Uterus (tissue), 4 donors: Measurements from ENCODE around the gene PAQR4. TPM values are rescaled to one million over a fixed set of nuclear protein-coding genes. Genes with fewer than 3 reads are reported as not detected.

Source experiments
- DNase-seq, 2 donors: peaks; one replicate each; pipeline ENCODE4 v3.0.0-alpha.2; 2019 to 2020
- H3K27ac ChIP-seq, 2 donors: fragments of 200-600 bp; sonication (generic); 1 replicate in 1 of 2; 2 replicates in 1 of 2; pipeline ENCODE4 v1.5.1; 2016 to 2018
- H3K27me3 ChIP-seq, 2 donors: fragments of 200-600 bp; sonication (generic); one replicate each; pipeline ENCODE4 v1.5.1; 2018 to 2019; ENCODE audit warnings: control low read depth in 1 of 2
- H3K36me3 ChIP-seq, 2 donors: fragments of 200-600 bp; sonication (generic); one replicate each; pipeline ENCODE4 v1.5.1; 2019; ENCODE audit warnings: control low read depth in 1 of 2
- H3K4me1 ChIP-seq, 2 donors: fragments of 200-600 bp; sonication (generic); one replicate each; pipeline ENCODE4 v1.5.1; 2018 to 2019; ENCODE audit warnings: control low read depth in 1 of 2
- H3K4me3 ChIP-seq, 2 donors: fragments of 200-600 bp; sonication (generic); 1 replicate in 1 of 2; 2 replicates in 1 of 2; pipeline ENCODE4 v1.5.1; 2018 to 2019; ENCODE audit warnings: mild to moderate bottlenecking in 1 of 2
- H3K9me3 ChIP-seq, 2 donors: fragments of 200-600 bp; sonication (generic); one replicate each; pipeline ENCODE4 v1.5.1; 2019; ENCODE audit warnings: control low read depth in 1 of 2
- CTCF ChIP-seq, 4 experiments: fragments of 200-600 bp in 2 of 4; fragments of 450-650 bp in 2 of 4; sonication (generic) in 2 of 4; IDR thresholded peaks; one replicate each; pipeline ENCODE4 v1.5.1; 2016 to 2019; ENCODE audit warnings: antibody characterized with exemption in 4 of 4, mild to moderate bottlenecking in 2 of 4, moderate library complexity in 1 of 4
- POLR2A ChIP-seq, 2 donors: fragments of 450-650 bp; IDR thresholded peaks; one replicate each; pipeline ENCODE4 v1.6.1; 2016; ENCODE audit warnings: antibody characterized with exemption in 2 of 2, mild to moderate bottlenecking in 1 of 2, moderate library complexity in 1 of 2
- intact Hi-C: fragments of 100-400 bp; cut with DNase I; formaldehyde crosslinking; loops from one replicate; pipeline ENCODE4 v1.15.1; 2023; ENCODE audit warnings: low total_unique reads
- total RNA-seq, 4 donors: library from RNA; depleted of rRNA in 3 of 4; stranded (reverse); fragments of >200 nt in 3 of 4; gene quantifications; one replicate each; pipeline versions ENCODE4 v1.1.0 to v1.2.4, GENCODE V29; 2014 to 2023
- donor health status: DM: yes; HTN: yes; CAD: no.

The PAQR4 gene
- total RNA-seq, 4 donors from 2014 or later = 0.26 to 4.8 (median 2.5) TPM

DNA sequence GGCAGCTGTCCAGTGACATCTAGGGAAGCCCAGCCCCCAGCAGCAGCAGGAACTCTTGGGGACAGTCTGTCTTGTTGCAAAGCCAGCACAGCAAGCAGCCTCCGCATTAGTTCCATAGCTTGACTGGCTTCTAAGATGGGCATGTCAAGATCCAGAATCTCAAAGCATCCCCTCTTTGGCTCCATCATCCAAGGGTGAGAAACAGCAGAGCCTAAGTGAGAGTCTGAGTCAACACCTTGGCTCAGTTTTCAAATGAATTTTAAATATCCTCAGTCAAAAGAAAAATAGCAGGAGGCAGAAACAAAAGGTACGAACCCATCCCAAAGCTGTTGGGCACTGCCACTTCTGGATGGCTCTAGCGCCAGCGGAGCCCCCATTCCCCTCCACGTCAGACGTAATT lies 45.8 kb downstream of the PAQR4 start:
- intact Hi-C loops = no loop called here
- Histone ChIP-seq H3K27ac (no peak overlapping the region), H3K9me3 (no peaks in the 10 kb centered on the region), H3K36me3 (no peaks in the 10 kb centered on the region), H3K4me3 (no peak overlapping the region), H3K4me1 (no peaks in the 10 kb centered on the region), H3K27me3 (peaks cover 9 to 27% of the 10 kb centered on the region in 2 donors)
- no peak for DNase-seq
- no peak for TF ChIP-seq CTCF (IDR thresholded peaks at IDR 0.05)
- TF ChIP-seq POLR2A (IDR thresholded peaks at IDR 0.05) = no peak

DNA sequence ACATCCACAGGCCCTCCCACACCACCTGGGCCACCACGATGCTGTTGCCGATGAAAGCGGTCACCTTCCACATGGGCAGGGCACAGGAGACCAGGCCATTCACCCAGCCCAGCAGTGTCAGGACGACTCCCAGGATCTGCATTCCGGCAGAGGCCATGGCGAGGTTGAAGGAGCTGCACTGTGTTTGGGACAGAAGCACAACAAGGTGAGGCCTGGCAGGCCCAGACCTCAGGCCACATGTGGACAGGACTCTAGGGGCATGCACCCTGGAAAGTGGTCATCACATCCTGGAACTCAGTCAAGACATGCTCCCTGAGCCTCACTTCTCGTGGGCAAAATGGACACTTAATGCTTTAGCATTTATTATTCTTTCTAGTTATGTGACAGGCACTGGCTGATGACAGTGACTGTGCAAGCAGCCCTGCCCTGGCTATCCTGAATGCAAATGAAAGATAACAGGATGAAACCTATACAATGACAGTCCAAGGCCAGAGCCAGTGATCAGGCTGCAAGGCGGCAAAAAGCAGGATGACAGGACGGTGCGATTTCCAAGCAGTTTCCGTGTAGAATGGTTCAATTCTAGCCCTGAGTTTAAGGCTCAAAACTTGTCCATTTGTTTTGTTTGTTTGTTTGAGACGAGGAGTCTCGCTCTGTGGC lies 46.8 kb downstream of the PAQR4 start:
- Histone ChIP-seq H3K4me1 (no peaks in the 10 kb centered on the region), H3K9me3 (no peaks in the 10 kb centered on the region), H3K36me3 (no peaks in the 10 kb centered on the region), H3K4me3 (no peak overlapping the region), H3K27ac (no peak overlapping the region), H3K27me3 (peaks cover 9 to 27% of the 10 kb centered on the region in 2 donors)
- DNase-seq = no peak
- TF ChIP-seq CTCF (IDR thresholded peaks at IDR 0.05) = no peak
- no peak for TF ChIP-seq POLR2A (IDR thresholded peaks at IDR 0.05)
- intact Hi-C loops = no loop called here

GRCh38 chr16:3017344-3017743 lies 48.2 kb downstream of the PAQR4 start:
- TF ChIP-seq POLR2A (IDR thresholded peaks at IDR 0.05) (no peak), CTCF (IDR thresholded peaks at IDR 0.05) (no peak)
- H3K4me3 ChIP-seq = no peak overlapping the region
- peaks cover 9 to 23% of the 10 kb centered on the region in 2 donors for H3K27me3 ChIP-seq
- no peaks in the 10 kb centered on the region for H3K9me3 ChIP-seq
- H3K4me1 ChIP-seq = peaks cover 0 to 4% of the 10 kb centered on the region in 2 donors
- H3K27ac ChIP-seq = no peak overlapping the region
- no peak for DNase-seq
- no peaks in the 10 kb centered on the region for H3K36me3 ChIP-seq
- intact Hi-C loops = no loop called here

DNA sequence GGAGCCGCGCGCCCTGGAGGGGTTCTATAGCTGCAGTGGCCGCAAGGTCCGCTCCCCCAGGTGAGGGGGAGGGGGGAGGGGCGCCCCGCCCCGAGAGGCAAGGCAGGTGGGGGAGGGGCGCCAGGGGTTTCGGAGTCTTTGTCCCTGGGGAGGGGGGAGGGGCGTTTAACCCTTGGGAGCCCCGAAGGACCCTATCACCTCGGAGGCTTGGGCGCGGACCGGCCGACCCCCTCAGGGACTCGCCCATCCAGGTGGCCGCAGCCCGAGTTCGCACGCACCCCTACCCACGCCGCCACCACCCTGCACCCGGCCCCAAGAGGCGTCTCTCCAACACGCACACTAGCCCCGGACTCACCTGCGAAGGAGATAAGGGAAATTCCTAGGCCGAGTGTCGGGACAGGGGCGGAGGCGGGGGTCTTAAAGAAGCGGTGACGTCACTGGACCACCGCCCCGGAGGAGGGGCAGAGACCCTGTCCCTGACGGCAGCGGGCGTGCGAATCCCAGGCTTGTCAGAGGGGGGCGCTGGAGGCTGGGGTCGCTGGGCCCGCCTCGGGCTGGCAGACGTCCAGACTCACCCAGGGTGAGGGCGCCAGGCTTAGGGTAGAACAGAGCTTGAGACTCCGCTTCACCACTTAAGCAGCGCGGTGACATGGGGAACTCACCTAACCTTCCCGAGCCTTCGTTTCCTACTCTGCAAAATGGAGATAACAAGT lies 48.8 kb downstream of the PAQR4 start, which contains the start of gene CLDN6:
Gene CLDN6, minus strand, starts transcription at position 390 of the 713 bp plus-strand sequence. CDS start 2,162 bp downstream, outside the sequence.
- no peaks in the 10 kb centered on the region for H3K36me3 ChIP-seq
- DNase-seq = no peak
- peaks cover 0 to 10% of the 10 kb centered on the region in 2 donors for H3K4me1 ChIP-seq
- H3K27ac ChIP-seq = no peak within 1 kb of the TSS
- no peaks in the 10 kb centered on the region for H3K9me3 ChIP-seq
- no peak within 1 kb of the TSS for H3K4me3 ChIP-seq
- intact Hi-C loops = no loop called here
- TF ChIP-seq CTCF (IDR thresholded peaks at IDR 0.05) = no peak
- no peak for TF ChIP-seq POLR2A (IDR thresholded peaks at IDR 0.05)
- peaks cover 9 to 18% of the 10 kb centered on the region in 2 donors for H3K27me3 ChIP-seq

GRCh38 chr16:3019594-3020246 lies 50.6 kb downstream of the PAQR4 start:
- Histone ChIP-seq H3K27me3 (peaks cover 9 to 12% of the 10 kb centered on the region in 2 donors), H3K27ac (peak overlapping the region in 1 of 2 donors; percentile 95), H3K4me1 (peaks cover 0 to 18% of the 10 kb centered on the region in 2 donors), H3K36me3 (no peaks in the 10 kb centered on the region), H3K9me3 (no peaks in the 10 kb centered on the region), H3K4me3 (peak overlapping the region; percentile 51 to 78)
- TF ChIP-seq CTCF (IDR thresholded peaks at IDR 0.05) (no peak), POLR2A (IDR thresholded peaks at IDR 0.05) (no peak)
- intact Hi-C loops = no loop called here
- no peak for DNase-seq
